ENCODE data around the gene TEX26.

- TF ChIP-seq CEBPB (IDR thresholded peaks at IDR 0.05; ENCODE audit: low read depth, low read length) (peak; percentile 77), RCOR1 (IDR thresholded peaks at IDR 0.05; ENCODE audit: insufficient replicate concordance, low read length) (no peak), CTCF (conservative IDR thresholded peaks at IDR 0.05; ENCODE audit: low read depth, low read length) (no peak), USF2 (IDR thresholded peaks at IDR 0.05; ENCODE audit: low read depth, low read length) (no peak), POLR2A (IDR thresholded peaks at IDR 0.05; ENCODE audit: low read depth, low read length) (no peak), FOS (IDR thresholded peaks at IDR 0.05; ENCODE audit: low read depth, low read length) (no peak)
Observed at GRCh38 chr13:30968846-30969245, 36.4 kb downstream of the TEX26 start.

Measured in IMR-90 (cell line).